LNCaP clone FGC (cell line): ENCODE data around the gene COL15A1.

Experiments used
- DNase-seq: peaks from one replicate; pipeline ENCODE4 v3.0.0-alpha.2; 2011; ENCODE audit warnings: low read depth
- H3K4me3 ChIP-seq: 2 replicates; pipeline ENCODE4 v1.5.1; 2011; ENCODE audit warnings: mild to moderate bottlenecking, low read depth, low read length, control low read depth
- CTCF ChIP-seq: IDR thresholded peaks from 2 replicates; pipeline ENCODE4 v1.5.1; 2012; ENCODE audit warnings: mild to moderate bottlenecking; ENCODE audit not compliant: control insufficient read depth, insufficient read depth; ENCODE audit errors: extremely low read depth

The COL15A1 gene

GRCh38 chr9:99101812-99102211 lies 158.1 kb downstream of the COL15A1 start:
- no peak overlapping the region for H3K4me3 ChIP-seq
- DNase-seq, result no peak
- no peak for TF ChIP-seq CTCF

- no peak for DNase-seq
- H3K4me3 ChIP-seq, result no peak overlapping the region
- TF ChIP-seq CTCF, result no peak
These were observed 159.6 kb downstream of the COL15A1 start for GRCh38 chr9:99103054-99103895.

- no peak for DNase-seq
- peak overlapping the region; percentile 54 for H3K4me3 ChIP-seq
These were observed 160.3 kb downstream of the COL15A1 start for GRCh38 chr9:99103901-99104458.

GRCh38 chr9:99104459-99105151 lies 160.9 kb downstream of the COL15A1 start, which contains the start of gene TGFBR1:
Gene TGFBR1 (plus strand): TSS chr9:99105113. CDS start chr9:99105206, 93 bp downstream.
- H3K4me3 ChIP-seq, result peak within 1 kb of the TSS; percentile 59
- no peak for TF ChIP-seq CTCF
- peak; percentile 46 for DNase-seq

More at GRCh38 chr9:99103901-99104458, 160.3 kb downstream of the COL15A1 start:
- TF ChIP-seq CTCF, result no peak

GRCh38 chr9:99105152-99106043 lies 161.7 kb downstream of the COL15A1 start:
- TF ChIP-seq CTCF, result no peak
- H3K4me3 ChIP-seq, result peak overlapping the region; percentile 59
- no peak for DNase-seq

GRCh38 chr9:99106044-99106375 lies 162.3 kb downstream of the COL15A1 start:
- no peak for TF ChIP-seq CTCF
- H3K4me3 ChIP-seq, result peak overlapping the region; percentile 59

More at GRCh38 chr9:99106044-99106375, 162.3 kb downstream of the COL15A1 start:
- DNase-seq, result no peak
